GM12878 (cell line): ENCODE results near the gene REEP1. TPM values are rescaled to one million over a fixed set of nuclear protein-coding genes. Genes with fewer than 3 reads are reported as not detected.

Experiments used
- ATF3 ChIP-seq: IDR thresholded peaks from 2 replicates; pipeline ENCODE4 v1.6.1; 2011; ENCODE audit warnings: low read depth, mild to moderate bottlenecking, low read length, moderate library complexity, borderline replicate concordance; ENCODE audit errors: extremely low read depth
- CHD2 ChIP-seq: IDR thresholded peaks from 2 replicates; pipeline ENCODE4 v1.6.1; 2011; ENCODE audit warnings: low read depth, low read length, improper control_type of control experiment, borderline replicate concordance
- EED ChIP-seq: sonication (generic); IDR thresholded peaks from 2 replicates; pipeline ENCODE4 v1.6.1; 2016; ENCODE audit warnings: antibody characterized with exemption, low read depth
- EZH2 ChIP-seq: IDR thresholded peaks from 2 replicates; pipeline ENCODE4 v1.6.1; 2012; ENCODE audit warnings: low read depth, mild to moderate bottlenecking, control low read depth, inconsistent platforms, low read length, borderline replicate concordance; ENCODE audit not compliant: control insufficient read depth
- HDGF ChIP-seq: fragments of 450-650 bp; IDR thresholded peaks from 2 replicates; pipeline ENCODE4 v1.6.1; 2016; ENCODE audit warnings: antibody characterized with exemption
- NBN ChIP-seq: fragments of 450-650 bp; IDR thresholded peaks from 2 replicates; pipeline ENCODE4 v1.6.1; 2016
- NFIC ChIP-seq: IDR thresholded peaks from 2 replicates; pipeline ENCODE4 v1.6.1; 2012; ENCODE audit warnings: low read depth, mild to moderate bottlenecking, inconsistent platforms, low read length, moderate library complexity
- NFXL1 ChIP-seq: fragments of 450-650 bp; IDR thresholded peaks from 2 replicates; pipeline ENCODE4 v1.6.1; 2017; ENCODE audit warnings: antibody characterized with exemption, mild to moderate bottlenecking, borderline replicate concordance
- POLR2A ChIP-seq: IDR thresholded peaks from 2 replicates; pipeline ENCODE4 v1.6.1; 2011; ENCODE audit warnings: low read depth, mild to moderate bottlenecking, low read length
- RBBP5 ChIP-seq: fragments of 200-600 bp; sonication (generic); conservative IDR thresholded peaks from 2 replicates; pipeline ENCODE4 v1.6.1; 2016
- REST ChIP-seq: IDR thresholded peaks from 2 replicates; pipeline ENCODE4 v1.6.1; 2012; ENCODE audit warnings: mild to moderate bottlenecking, low read depth, low read length
- SMARCA5 ChIP-seq: fragments of 450-650 bp; IDR thresholded peaks from 2 replicates; pipeline ENCODE4 v1.6.1; 2017; ENCODE audit warnings: mild to moderate bottlenecking
- SMC3 ChIP-seq: IDR thresholded peaks from 2 replicates; pipeline ENCODE4 v1.6.1; 2011; ENCODE audit warnings: low read length, improper control_type of control experiment, borderline replicate concordance
- SP1 ChIP-seq: IDR thresholded peaks from one replicate; pipeline ENCODE4 v1.6.1; 2011; ENCODE audit warnings: low read depth, low read length
- SPI1 ChIP-seq: IDR thresholded peaks from 2 replicates; pipeline ENCODE4 v1.6.1; 2011; ENCODE audit warnings: low read depth, mild to moderate bottlenecking, low read length, moderate library complexity, borderline replicate concordance; ENCODE audit not compliant: insufficient read depth
- SRF ChIP-seq, 2 experiments: IDR thresholded peaks; 2 replicates each; pipeline ENCODE4 v1.6.1; 2011; ENCODE audit warnings: low read depth in 2 of 2, low read length in 2 of 2, mild to moderate bottlenecking in 1 of 2, moderate library complexity in 1 of 2
- STAT3 ChIP-seq: IDR thresholded peaks from 2 replicates; pipeline ENCODE4 v1.6.1; 2011; ENCODE audit warnings: low read depth, low read length, improper control_type of control experiment
- SUPT20H ChIP-seq: IDR thresholded peaks from 2 replicates; pipeline ENCODE4 v1.6.1; 2011; ENCODE audit warnings: low read depth, mild to moderate bottlenecking, low read length, moderate library complexity, borderline replicate concordance; ENCODE audit not compliant: control insufficient read depth
- SUZ12 ChIP-seq: fragments of 200-600 bp; sonication (generic); IDR thresholded peaks from one replicate; pipeline ENCODE4 v1.6.1; 2018; ENCODE audit warnings: antibody characterized with exemption, mild to moderate bottlenecking; ENCODE audit not compliant: unreplicated experiment
- TBL1XR1 ChIP-seq: IDR thresholded peaks from 2 replicates; pipeline ENCODE4 v1.6.1; 2012; ENCODE audit warnings: low read depth, low read length, improper control_type of control experiment
- TCF12 ChIP-seq: IDR thresholded peaks from 2 replicates; pipeline ENCODE4 v1.6.1; 2011; ENCODE audit warnings: low read depth, mild to moderate bottlenecking, low read length
- ZBTB11 ChIP-seq: fragments of 450-650 bp; formaldehyde crosslinking; IDR thresholded peaks from 2 replicates; pipeline ENCODE4 v1.5.0; 2022; ENCODE audit warnings: mild to moderate bottlenecking, missing genetic modification characterization
- ZNF217 ChIP-seq: fragments of 450-650 bp; IDR thresholded peaks from 2 replicates; pipeline ENCODE4 v1.6.1; 2017; ENCODE audit warnings: antibody characterized with exemption, mild to moderate bottlenecking
- polyA plus RNA-seq, 11 experiments: library from polyadenylated mRNA; depleted of rRNA in 4 of 11; unstranded in 6 of 11; stranded (reverse) in 5 of 11; fragments of >200 nt; fragmentation: Nextera tagmentation in 4 of 11; fragmentation: Illumina TruSeq in 1 of 11; extraction: Ambion mirVana in 4 of 11; extraction: Trizol in 1 of 11; gene quantifications; 1 replicate in 1 of 11; 2 replicates in 10 of 11; pipeline versions ENCODE4 v1.2.1 to v1.2.3, GENCODE V29; 2011 to 2016; ENCODE audit warnings: inconsistent platforms in 2 of 11, missing spikeins in 2 of 11, low read depth in 1 of 11
- total RNA-seq, 4 experiments: library from RNA; depleted of rRNA in 3 of 4; stranded (reverse); fragments of >200 nt in 3 of 4; fragmentation: Illumina TruSeq in 1 of 4; extraction: Trizol in 1 of 4; gene quantifications; 2 replicates each; pipeline versions ENCODE4 v1.2.1 to v1.2.3, GENCODE V29; 2013 to 2021

The REEP1 gene
- total and polyA plus RNA-seq, 10 of the 15 experiments (the other 5 are each of a cell fraction or from before 2014, with no cell fraction given): 0.02 to 0.30 (median 0.09) TPM; not detected in 1

DNA sequence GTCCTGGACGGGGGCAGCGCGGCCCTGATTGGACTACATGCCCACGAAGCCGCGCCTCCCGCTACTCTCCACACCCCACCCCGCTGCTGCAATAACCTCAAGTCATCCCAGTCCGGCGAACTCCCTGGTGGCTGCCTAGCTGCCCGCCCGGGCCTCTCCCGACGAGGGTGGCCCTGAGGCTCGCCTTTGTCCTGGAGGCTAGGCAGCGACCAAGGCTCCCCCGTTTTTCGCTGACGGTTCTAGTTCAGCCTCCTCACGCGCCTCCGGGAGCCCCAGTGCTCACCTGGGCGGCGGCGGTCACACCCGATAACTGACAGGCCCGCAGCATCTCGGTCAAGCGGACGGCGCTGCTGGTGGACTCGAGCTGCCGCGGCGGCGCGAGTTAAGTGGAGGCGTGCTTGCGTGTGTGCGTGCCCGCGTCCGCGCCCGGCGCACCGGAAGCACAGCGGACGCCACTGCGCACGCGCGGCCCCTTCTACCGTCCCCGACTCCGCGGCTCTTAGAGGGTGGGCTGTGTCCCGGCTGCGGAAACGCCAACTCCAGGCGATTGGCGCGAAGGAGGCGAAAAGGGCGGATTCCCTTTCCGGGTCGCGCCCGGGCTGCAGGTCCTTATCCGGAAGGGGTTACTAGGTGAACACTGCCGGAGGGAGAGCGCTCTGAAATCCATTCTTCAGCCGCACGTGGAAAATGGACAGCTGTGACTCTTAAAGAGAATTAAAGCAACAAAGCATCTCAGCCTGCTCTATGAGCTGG is 142.2 kb downstream of the REEP1 start, which contains the start of gene IMMT (continued):
- no peak for TF ChIP-seq ZBTB11 (CRISPR knock-in tag)
- TF ChIP-seq SP1: peak; percentile 30
- no peak for TF ChIP-seq NFXL1
- TF ChIP-seq SUZ12: no peak
- TF ChIP-seq REST: no peak
- TF ChIP-seq EZH2: no peak
- TF ChIP-seq TBL1XR1: no peak
- TF ChIP-seq RBBP5: no peak
- peak; percentile 93 for TF ChIP-seq POLR2A
- TF ChIP-seq SMARCA5: peak; percentile 98
- no peak for TF ChIP-seq ATF3
- peak; percentile 97 for TF ChIP-seq NBN
- TF ChIP-seq ZNF217: no peak
- no peak for TF ChIP-seq SRF (IDR thresholded peaks at IDR 0.05; ENCODE audit: low read depth in 2 of 2, low read length in 2 of 2)
- TF ChIP-seq NFIC: no peak
- peak; percentile 47; the same call in 1 of the 2 replicates for TF ChIP-seq EED
- TF ChIP-seq CHD2: no peak; the same call in 1 of the 2 replicates
- TF ChIP-seq SUPT20H: no peak
- TF ChIP-seq SPI1: no peak
- TF ChIP-seq TCF12: no peak; the same call in 1 of the 2 replicates
- TF ChIP-seq STAT3: no peak
- TF ChIP-seq SMC3: no peak
- 0 out of 2 replicates have a peak, but pooled peaks have one; percentile 69 for TF ChIP-seq HDGF
